Stimulated activated naive CD4-positive, alpha-beta T cell treated with Interleukin-2 at 50 U/mL for 16 hours (primary cell): ENCODE data around the gene ZNF549.

Experiments used
- DNase-seq: peaks from one replicate; lab custom pipeline; 2025; lab: John Stamatoyannopoulos, UW

ZNF549 gene

DNA sequence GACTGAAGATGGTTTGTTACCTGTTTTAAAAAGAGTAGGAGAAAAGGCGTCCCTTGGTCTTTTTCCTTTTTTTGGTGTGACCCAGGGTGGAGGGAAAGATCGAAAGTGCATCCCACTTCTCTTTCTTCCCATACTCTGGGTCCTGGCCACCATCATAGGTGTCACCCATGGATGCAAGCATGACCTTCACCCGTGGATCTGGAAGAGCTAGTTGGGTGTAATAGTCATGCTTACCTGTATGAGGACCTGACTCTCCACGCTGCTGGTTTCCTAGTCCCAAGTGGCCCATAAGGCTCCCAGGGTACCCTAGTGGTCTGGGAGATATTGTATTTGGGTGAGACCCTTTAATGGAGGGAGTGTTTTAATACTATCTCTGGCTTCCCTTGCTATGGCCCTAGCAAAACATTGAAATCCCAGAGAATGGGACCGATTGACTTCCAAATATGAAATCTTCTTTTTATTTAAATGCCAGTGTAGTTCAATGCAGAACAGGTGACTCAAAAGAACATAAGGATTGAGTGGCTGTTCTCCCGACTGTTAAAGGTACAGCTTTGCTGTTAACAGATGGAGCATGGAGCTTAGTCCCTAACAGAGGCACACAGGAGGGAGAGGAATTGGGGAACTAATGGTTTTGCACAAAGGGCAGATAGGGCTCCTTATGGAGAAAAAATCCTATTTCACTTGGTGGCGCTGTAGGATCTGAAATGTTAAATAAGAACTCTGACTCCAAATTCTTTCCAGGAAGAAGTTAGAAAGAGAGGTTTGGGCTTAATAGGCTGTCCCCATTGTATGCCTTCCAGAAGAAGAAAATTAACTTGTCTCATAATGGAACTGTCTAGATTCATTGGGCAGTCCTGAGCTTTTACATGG lies 39.5 kb downstream of the ZNF549 start:
- no peak for DNase-seq

- DNase-seq, result no peak
Measured at GRCh38 chr19:57570707-57571106, 43.6 kb downstream of the ZNF549 start.

DNA sequence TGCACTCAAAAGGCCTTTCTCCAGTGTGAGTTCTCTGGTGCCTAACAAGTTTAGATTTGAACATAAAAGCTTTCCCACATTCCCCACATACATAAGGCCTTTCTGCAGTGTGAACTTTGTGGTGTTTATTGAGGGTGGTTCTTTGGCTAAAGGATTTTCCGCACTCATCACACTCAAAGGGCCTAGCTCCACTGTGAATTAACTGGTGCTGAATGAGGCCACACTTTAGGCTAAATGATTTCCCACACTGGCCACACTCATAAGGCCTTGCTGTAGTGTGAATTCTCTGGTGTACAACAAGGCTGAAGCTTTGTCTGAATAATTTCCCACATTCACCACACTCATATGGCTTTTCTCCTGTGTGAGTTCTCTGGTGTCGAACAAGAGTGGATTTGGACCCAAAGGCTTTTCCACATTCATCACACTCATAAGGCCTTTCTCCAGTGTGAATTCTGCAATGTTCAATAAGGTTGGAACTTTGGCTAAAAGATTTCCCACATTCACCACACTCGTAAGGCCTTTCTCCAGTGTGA lies 45.3 kb downstream of the ZNF549 start:
- DNase-seq, result no peak

DNA sequence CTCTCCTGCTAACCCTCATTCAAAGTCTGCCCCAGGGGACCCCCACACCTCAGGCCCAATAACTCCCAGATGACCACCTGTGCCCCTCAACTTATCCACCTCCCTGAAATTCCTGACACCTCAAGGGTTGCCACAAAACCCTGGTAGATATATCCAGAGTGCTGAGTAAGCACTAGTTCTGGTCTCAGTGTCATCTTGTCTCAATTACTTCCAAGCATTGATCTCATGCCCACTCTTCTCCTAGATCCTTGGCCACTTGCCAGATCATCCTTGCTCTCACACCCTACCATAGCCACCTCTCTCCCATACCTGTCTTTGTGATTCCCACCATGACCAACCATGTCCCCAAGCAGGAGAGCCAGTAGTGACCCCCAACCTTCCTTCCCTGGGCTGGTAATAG lies 49.5 kb downstream of the ZNF549 start:
- no peak for DNase-seq

DNA sequence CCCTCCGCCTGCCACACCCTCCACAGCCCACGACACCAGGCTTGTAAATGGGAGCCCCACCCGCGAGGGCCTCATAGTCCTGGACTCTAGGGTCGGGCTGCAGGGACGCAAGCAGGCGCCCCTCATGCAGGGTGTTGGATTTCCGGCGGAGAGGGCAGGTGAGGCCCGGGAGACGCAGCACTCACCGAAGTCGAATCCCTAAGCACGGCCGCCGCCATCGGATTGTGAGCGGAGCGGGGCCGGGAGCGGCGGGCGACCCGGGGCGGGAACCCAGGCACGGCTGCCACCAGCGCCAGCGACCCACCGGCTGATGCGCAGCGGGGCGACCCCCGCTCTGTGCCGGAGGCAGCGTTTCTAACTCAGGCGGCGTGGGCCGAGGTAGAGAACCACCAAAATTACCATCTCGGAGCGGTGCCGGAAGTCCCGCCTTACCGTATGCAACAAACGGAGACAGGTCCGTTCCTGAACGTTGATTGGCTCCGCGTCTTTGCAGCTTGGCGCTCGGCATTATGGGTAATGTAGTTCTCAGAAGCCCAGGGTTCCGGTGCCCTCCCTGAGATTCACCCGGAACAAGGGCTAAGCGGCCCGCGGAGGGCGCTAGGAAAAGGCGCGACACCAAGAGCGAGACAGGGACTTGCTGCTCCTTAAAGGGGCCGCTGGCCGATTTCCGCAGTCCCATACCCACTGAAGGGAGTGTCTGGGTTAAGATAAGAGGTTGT lies 51.5 kb downstream of the ZNF549 start, which contains the start of gene ZNF416:
ZNF416 (minus strand) TSS at position 425 of the 719 bp plus-strand sequence; CDS start at position 218, 207 bp downstream.
- DNase-seq, result peak; percentile 95

DNA sequence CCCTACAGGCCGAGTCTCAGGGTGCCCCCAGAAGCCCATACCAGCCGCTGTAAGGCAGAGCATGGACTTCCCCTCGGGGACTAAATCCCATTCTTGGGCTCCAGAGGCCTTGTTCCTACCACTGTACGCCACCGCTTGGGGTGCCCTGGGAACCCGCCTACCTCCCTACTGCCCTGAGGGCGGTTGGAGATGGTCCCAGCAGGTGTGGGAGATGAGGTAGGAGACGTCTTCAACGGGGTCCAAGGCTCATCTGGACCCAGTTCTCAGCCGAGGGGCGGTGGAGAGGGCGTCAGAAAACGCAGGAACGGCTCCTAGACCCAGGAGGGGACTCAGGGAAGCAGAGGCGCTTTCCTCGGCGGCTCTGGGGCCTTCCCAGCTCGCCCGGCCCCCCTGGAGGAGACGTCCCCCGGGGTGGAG lies 56.0 kb downstream of the ZNF549 start:
- DNase-seq, result no peak

DNA sequence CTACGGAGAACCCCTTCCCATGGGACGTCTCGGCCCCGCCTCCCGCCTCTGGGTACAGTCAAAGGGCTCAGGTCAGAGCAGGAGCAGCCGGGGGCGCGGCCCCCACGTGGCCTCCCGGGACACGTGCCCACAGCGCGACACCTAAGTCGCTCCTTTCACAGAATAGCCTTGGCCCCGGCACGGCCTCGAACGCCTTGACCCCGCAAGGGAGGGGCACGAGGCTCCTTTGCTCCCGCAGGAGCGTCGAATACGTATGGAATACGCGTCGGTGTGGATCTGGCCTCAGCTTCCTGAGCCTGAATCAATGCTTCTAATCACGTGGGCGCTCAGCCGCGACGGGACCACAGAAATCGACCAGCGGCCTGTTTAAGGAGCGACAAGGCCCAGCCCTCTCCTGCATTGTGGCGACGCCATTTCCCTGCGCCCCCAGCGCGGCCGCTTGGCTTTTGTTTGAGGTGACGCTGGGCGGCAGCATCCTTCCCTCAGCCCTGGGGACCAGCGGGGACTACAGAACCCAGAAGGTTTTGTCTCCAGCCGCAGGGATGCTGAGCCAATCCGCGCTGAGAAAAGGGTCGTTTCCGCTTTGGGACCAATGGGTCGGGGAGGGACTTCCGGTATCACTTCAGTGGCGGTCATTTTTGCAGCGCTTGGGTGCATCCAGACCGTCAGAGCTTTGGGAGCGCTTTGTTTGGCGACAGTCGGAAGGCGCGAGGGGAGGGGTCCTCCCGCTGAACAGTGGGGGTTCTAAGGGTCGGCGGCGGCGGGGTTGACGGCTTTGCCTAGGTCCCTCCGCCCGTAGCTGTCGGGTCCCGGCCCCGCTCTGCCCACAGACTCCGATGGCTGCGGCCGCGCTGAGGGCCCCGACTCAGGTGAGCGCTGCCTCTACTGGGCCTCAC lies 56.6 kb downstream of the ZNF549 start, which contains the start of gene ZIK1:
ZIK1 (plus strand) TSS at position 625 of the 896 bp plus-strand sequence; CDS start at position 837, 212 bp downstream.
- peak; percentile 84 for DNase-seq

DNA sequence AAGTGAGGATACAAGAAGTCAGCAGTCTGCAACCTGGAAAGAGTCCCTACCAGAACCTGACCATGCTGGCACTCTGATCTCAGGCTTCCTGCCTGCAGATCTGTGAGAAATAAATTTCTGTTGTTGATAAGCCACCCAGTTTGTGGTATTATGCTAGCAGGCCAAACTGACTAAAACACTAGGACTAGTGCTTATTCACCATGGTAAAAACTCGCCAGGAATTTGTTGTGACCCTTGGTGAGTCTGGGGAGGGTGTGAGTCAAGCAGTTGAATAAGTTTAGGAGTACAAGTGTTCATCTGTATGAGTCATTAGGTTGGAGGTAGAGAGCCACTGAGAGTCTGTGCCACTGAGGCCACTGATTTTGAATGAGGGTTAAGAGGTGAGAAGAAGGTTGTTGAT lies 60.4 kb downstream of the ZNF549 start:
- DNase-seq, result no peak

GRCh38 chr19:57599377-57599760 lies 72.2 kb downstream of the ZNF549 start:
- no peak for DNase-seq

GRCh38 chr19:57599761-57600383 lies 72.7 kb downstream of the ZNF549 start, which contains the start of gene ZNF530:
Gene ZNF530, plus strand, starts transcription at chr19:57599885. Its CDS starts 4,461 bp downstream, at chr19:57604346.
- DNase-seq, result peak; percentile 85

GRCh38 chr19:57606931-57607330 lies 79.8 kb downstream of the ZNF549 start:
- DNase-seq, result no peak
